ENCODE measurements around the gene DENND1B. TPM values are rescaled to one million over a fixed set of nuclear protein-coding genes. Genes with fewer than 3 reads are reported as not detected.

Gene DENND1B
- total and polyA plus RNA-seq, 2 of the 8 experiments (the other 6 are each of a cell fraction or from before 2014, with no cell fraction given): 0.74 to 3.3 TPM

- Histone ChIP-seq H3K27me3 (replicated peaks in 1 of 4; ENCODE audit: control insufficient read depth in 3 of 4, extremely low read depth in 1 of 4, insufficient read depth in 3 of 4, low read length in 3 of 4) (no peaks in the 10 kb centered on the region), H3K36me3 (ENCODE audit: control insufficient read depth in 2 of 4, insufficient read depth in 4 of 4, low read length in 3 of 4) (no peaks in the 10 kb centered on the region), H4K5ac (ENCODE audit: insufficient read length, low read depth, low read length) (no peak overlapping the region), H3K4me1 (replicated peaks in 1 of 4; ENCODE audit: control insufficient read depth in 3 of 4, insufficient read depth in 4 of 4, low read length in 3 of 4) (peaks cover 0 to 12% (median 6%) of the 10 kb centered on the region in 4 experiments; a peak in 6 of 7 replicates), H3K23ac (ENCODE audit: insufficient read length) (no peak overlapping the region), H4K91ac (replicated peaks; ENCODE audit: insufficient read length, low read length) (no peak overlapping the region), H3K27ac (ENCODE audit: low read depth, low read length) (no peak overlapping the region), H3K4me3 (ENCODE audit: extremely low read depth in 1 of 4, insufficient read depth in 2 of 4, low read depth in 3 of 4, low read length in 4 of 4) (no peak overlapping the region), H4K20me1 (replicated peaks in 1 of 2; ENCODE audit: control insufficient read depth in 1 of 2, insufficient read depth in 2 of 2, low read length in 2 of 2) (no peaks in the 10 kb centered on the region), H2BK20ac (ENCODE audit: low read length) (no peak overlapping the region), H3K9me3 (ENCODE audit: insufficient read depth in 2 of 2, low read depth in 1 of 2, low read length in 1 of 2) (no peaks in the 10 kb centered on the region), H2BK12ac (ENCODE audit: low read depth, low read length) (no peak overlapping the region), H3K79me1 (ENCODE audit: low read depth, low read length) (no peaks in the 10 kb centered on the region; the same call in 1 of the 2 replicates), H3K79me2 (ENCODE audit: control insufficient read depth in 1 of 2, insufficient read depth in 2 of 2, low read length in 2 of 2) (no peaks in the 10 kb centered on the region), H4K8ac (ENCODE audit: extremely low read depth, insufficient read depth, low read length) (no peak overlapping the region), H3K14ac (ENCODE audit: insufficient read length) (no peak overlapping the region), H3K56ac (replicated peaks; ENCODE audit: insufficient read length, low read depth, low read length) (no peak overlapping the region), H2BK120ac (replicated peaks; ENCODE audit: low read depth, low read length) (no peak overlapping the region), H3K4ac (replicated peaks; ENCODE audit: insufficient read length, low read depth, low read length) (no peak overlapping the region), H3K23me2 (ENCODE audit: low read depth, low read length) (no peaks in the 10 kb centered on the region), H3K4me2 (ENCODE audit: insufficient read depth in 1 of 2, low read depth in 2 of 2, low read length in 2 of 2) (no peak overlapping the region), H2AK5ac (ENCODE audit: low read depth, low read length) (no peak overlapping the region), H2BK15ac (ENCODE audit: low read length) (no peak overlapping the region), H3K9ac (replicated peaks in 1 of 4; ENCODE audit: extremely low read depth in 1 of 4, low read depth in 3 of 4, low read length in 3 of 4) (no peak overlapping the region), H2AFZ (ENCODE audit: low read length) (no peak overlapping the region), H2BK5ac (ENCODE audit: low read depth, low read length) (no peak overlapping the region), H3K18ac (ENCODE audit: extremely low read depth, low read length) (no peak overlapping the region)
- FAIRE-seq (no peak), DNase-seq (ENCODE audit: low read depth in 1 of 2, low spot score in 2 of 2) (no peak)
- WGBS, 2 experiments (ENCODE audit: extremely low coverage in 1 of 2, insufficient coverage in 1 of 2, insufficient read length in 1 of 2, insufficient replicate concordance in 2 of 2, low coverage in 1 of 2, low lambda C conversion rate in 2 of 2, missing lambda C conversion rate in 1 of 2): 90% methylated on average over 9 of the region's 9 CpGs; no CpG with 5 or more reads in 1 of the 2 experiments
- CTCF ChIA-PET (ENCODE audit: partially characterized antibody): interaction anchor here (1.5 to 3.1 kb wide), 6 partner anchors 12 to 84 kb away, joined by 3 to 10 read pairs (median 4); no protein-coding TSS in a partner anchor
- POLR2A ChIA-PET (ENCODE audit: partially characterized antibody): no interaction called here
- TF ChIP-seq MAFK (IDR thresholded peaks at IDR 0.05; ENCODE audit: low read depth, low read length) (no peak), TCF12 (IDR thresholded peaks at IDR 0.05; ENCODE audit: low read depth, low read length) (no peak), ASH2L (IDR thresholded peaks at IDR 0.05; ENCODE audit: low read length) (no peak), TEAD4 (IDR thresholded peaks at IDR 0.05; ENCODE audit: low read depth, low read length) (no peak), POU5F1 (IDR thresholded peaks at IDR 0.05; ENCODE audit: low read depth, low read length) (no peak), ATF3 (IDR thresholded peaks at IDR 0.05; ENCODE audit: insufficient read depth, low read depth, low read length) (no peak), SRF (IDR thresholded peaks at IDR 0.05; ENCODE audit: low read depth, low read length) (no peak), MAX (IDR thresholded peaks at IDR 0.05) (no peak), CBX5 (IDR thresholded peaks at IDR 0.05; ENCODE audit: low read depth, low read length) (no peak), JUND (IDR thresholded peaks at IDR 0.05; ENCODE audit: low read length) (no peak), CTCF (IDR thresholded peaks at IDR 0.05; ENCODE audit: control extremely low read depth in 1 of 3, insufficient read depth in 1 of 3, low read depth in 1 of 3, low read length in 3 of 3) (no peak)
Measured at GRCh38 chr1:197468543-197469175, 306.6 kb downstream of the DENND1B start.

Measured in H1 (cell line).